ENCODE data around the gene AKR1C1.

DNA sequence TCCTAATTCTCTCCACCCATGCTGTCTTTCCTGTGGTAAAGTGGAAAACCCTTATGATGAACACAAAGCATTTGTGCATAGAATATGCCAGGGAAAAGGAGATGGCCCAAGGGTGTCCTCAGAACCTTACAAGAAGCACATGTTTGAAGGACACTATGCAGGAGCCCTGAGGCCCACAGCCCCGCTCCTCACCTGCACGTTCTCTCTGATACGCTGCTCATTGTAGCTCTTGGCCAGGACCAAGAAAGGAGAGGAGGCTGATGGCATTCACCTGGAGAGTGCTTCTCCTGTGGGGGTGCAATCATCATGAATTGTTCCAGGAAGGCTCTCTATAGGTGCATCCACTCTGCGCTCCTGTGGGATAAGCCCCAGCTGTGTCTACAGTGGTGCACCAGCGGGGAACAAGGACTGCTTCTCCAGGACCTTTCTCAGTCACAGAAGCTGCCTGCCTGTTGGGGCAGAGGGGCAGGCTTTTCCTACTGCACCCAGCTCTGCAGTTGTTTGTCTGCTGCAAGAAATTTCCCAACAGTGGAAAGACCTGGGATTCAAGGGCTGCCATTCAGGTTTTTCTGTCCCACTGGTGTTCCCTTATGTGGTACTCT is 20.5 kb downstream of the AKR1C1 start:
- TF ChIP-seq CTCF (IDR thresholded peaks at IDR 0.05) (no peak), POLR2A (IDR thresholded peaks at IDR 0.05) (no peak)
